Stimulated activated CD8-positive, alpha-beta memory T cell treated with anti-CD3 and anti-CD28 coated beads, Interleukin-2, amount 100 ng/mL, for 48 hours (primary cell): ENCODE data around the gene CNN2.
A peak's percentile ranks its signal among the peaks of the same experiment; 100 is the strongest.

ENCODE experiments used
- DNase-seq, 2 donors: peaks; one replicate each; pipeline ENCODE4 v3.0.0-alpha.2; 2020; ENCODE audit warnings: low read depth in 2 of 2

Gene CNN2

GRCh38 chr19:995051-995827, 31.2 kb upstream of the CNN2 start:
- DNase-seq = no peak

GRCh38 chr19:996051-996838, 30.2 kb upstream of the CNN2 start:
- DNase-seq = peak; percentile 48 to 58

- no peak for DNase-seq
These were observed 28.3 kb upstream of the CNN2 start for GRCh38 chr19:998064-998463.

- no peak for DNase-seq
These were observed 27.1 kb upstream of the CNN2 start for GRCh38 chr19:999379-999719.

GRCh38 chr19:1000095-1000494, 26.3 kb upstream of the CNN2 start, which contains the start of gene GRIN3B:
GRIN3B (plus strand) TSS chr19:1000419; CDS start chr19:1000438, 19 bp downstream.
- DNase-seq = peak; percentile 61 to 68

- no peak for DNase-seq
These were observed 25.5 kb upstream of the CNN2 start for GRCh38 chr19:1000591-1001537.

GRCh38 chr19:1001538-1002166, 24.8 kb upstream of the CNN2 start:
- peak; percentile 57 to 65 for DNase-seq

- DNase-seq = no peak
These were observed 23.8 kb upstream of the CNN2 start for GRCh38 chr19:1002600-1002999.

GRCh38 chr19:1003283-1003682, 23.1 kb upstream of the CNN2 start:
- no peak for DNase-seq

- no peak for DNase-seq
These were observed 22.1 kb upstream of the CNN2 start for GRCh38 chr19:1004204-1004802.

- no peak for DNase-seq
These were observed 21.4 kb upstream of the CNN2 start for GRCh38 chr19:1004803-1005664.

GRCh38 chr19:1006711-1007398, 19.6 kb upstream of the CNN2 start:
- DNase-seq = no peak

- no peak for DNase-seq
These were observed 18.8 kb upstream of the CNN2 start for GRCh38 chr19:1007399-1008251.

GRCh38 chr19:1008268-1009040, 18.0 kb upstream of the CNN2 start:
- no peak for DNase-seq

- DNase-seq = no peak
These were observed 17.1 kb upstream of the CNN2 start for GRCh38 chr19:1009041-1009980.

- no peak for DNase-seq
These were observed 16.3 kb upstream of the CNN2 start for GRCh38 chr19:1009981-1010538.
